ENCODE data around the gene MAOA. TPM values are rescaled to one million over a fixed set of nuclear protein-coding genes. Genes with fewer than 3 reads are reported as not detected.
A peak's percentile ranks its signal among the peaks of the same experiment; 100 is the strongest.

Gene MAOA
- total and polyA plus RNA-seq, 7 donors = 9.7 to 115 (median 22.8) TPM

DNA sequence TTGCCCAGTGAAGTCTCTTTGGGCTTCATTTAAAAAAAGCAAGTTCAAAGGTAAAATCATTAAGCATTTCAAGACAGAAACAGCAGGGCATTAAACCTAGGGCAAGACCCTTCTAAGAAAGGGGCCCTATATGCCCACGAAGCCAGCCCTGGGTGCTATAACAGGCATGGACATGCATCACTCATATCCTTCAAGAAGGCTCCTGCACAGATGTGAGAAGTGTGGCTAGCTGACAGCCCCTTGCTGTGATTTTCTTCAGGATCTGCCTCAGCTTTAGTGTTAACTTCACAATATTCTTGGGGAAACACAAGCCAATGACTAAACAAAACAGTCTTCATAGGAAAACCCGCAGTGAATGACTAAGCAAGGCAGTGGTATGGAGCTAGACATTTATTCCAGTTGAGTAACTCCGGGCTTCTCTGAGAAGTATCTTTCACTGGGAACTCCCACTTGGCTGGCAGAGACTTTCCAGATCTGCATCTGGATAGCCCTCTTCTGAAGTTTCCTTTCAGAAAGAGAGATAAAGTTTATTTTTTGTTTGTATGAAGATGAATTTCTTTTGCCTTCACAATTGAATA is 11.9 kb upstream of the MAOA start:
- H3K9me3 ChIP-seq = no peaks in the 10 kb centered on the region
- intact Hi-C loops (cut with DNase I) = no loop called here
- H3K27ac ChIP-seq = no peak overlapping the region
- WGBS, 3 donors = 60 to 68% (median 61%) methylated on average over 3 of the region's 3 CpGs
- no peaks in the 10 kb centered on the region for H3K36me3 ChIP-seq (ENCODE audit: insufficient read depth in 1 of 2, low read depth in 1 of 2)
- DNase-seq (no peak), ATAC-seq (no peak)
- no peak for TF ChIP-seq CTCF (IDR thresholded peaks at IDR 0.05)
- H3K4me1 ChIP-seq = no peaks in the 10 kb centered on the region
- H3K27me3 ChIP-seq (ENCODE audit: insufficient read depth in 3 of 3, low read length in 2 of 3) = peaks cover 0 to 10% (median 0%) of the 10 kb centered on the region in 3 donors
- no peak overlapping the region for H3K4me3 ChIP-seq

DNA sequence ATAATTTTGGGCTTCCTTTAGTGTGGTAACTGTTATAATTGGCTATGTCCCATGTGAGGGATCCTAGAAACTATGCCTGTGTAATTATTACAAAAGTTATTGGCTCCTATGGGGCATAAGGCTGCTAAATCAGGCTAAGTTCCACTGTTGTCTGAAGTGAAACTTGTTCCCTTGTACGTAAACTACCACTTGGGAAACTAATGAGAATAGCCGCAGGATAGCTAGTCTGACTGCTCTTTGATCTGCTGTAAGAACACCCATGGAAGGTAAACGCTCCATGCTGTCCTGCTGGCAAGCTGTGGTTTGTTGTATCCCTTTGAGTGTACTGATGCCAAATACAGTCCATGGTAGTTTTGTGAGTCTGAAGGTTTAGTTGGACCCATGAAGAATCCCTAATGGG is 9.3 kb upstream of the MAOA start:
- H3K4me1 ChIP-seq = no peaks in the 10 kb centered on the region
- H3K36me3 ChIP-seq (ENCODE audit: insufficient read depth in 1 of 2, low read depth in 1 of 2) = no peaks in the 10 kb centered on the region
- 48 to 74% (median 65%) methylated on average over 3 of the region's 3 CpGs for WGBS, 3 donors
- H3K27ac ChIP-seq = no peak overlapping the region
- no peak overlapping the region for H3K4me3 ChIP-seq
- no peak for DNase-seq
- no peaks in the 10 kb centered on the region for H3K9me3 ChIP-seq
- peaks cover 0 to under 1% (median 0%) of the 10 kb centered on the region in 3 donors for H3K27me3 ChIP-seq (ENCODE audit: insufficient read depth in 3 of 3, low read length in 2 of 3)
- ATAC-seq = no peak
- TF ChIP-seq CTCF (IDR thresholded peaks at IDR 0.05) = no peak
- intact Hi-C loops (cut with DNase I) = no loop called here

GRCh38 chrX:43654431-43655150 is 1.5 kb upstream of the MAOA start:
- Histone ChIP-seq H3K36me3 (ENCODE audit: insufficient read depth in 1 of 2, low read depth in 1 of 2) (no peaks in the 10 kb centered on the region), H3K27me3 (ENCODE audit: insufficient read depth in 3 of 3, low read length in 2 of 3) (peaks cover 0 to 11% (median 0%) of the 10 kb centered on the region in 3 donors), H3K27ac (peak overlapping the region; percentile 77), H3K9me3 (no peaks in the 10 kb centered on the region), H3K4me3 (peak overlapping the region; percentile 74), H3K4me1 (no peaks in the 10 kb centered on the region)
- 1 to 32% (median 1%) methylated on average over 15 to 44 of the region's 57 CpGs for WGBS, 3 donors
- DNase-seq (peak; percentile 93 to 96), ATAC-seq (peak; percentile 95 to 98 (median 98))
- peak; percentile 22 for TF ChIP-seq CTCF (IDR thresholded peaks at IDR 0.05)
- intact Hi-C loops (cut with DNase I) = loop anchor here (5.0 to 10.0 kb wide), 3 partner anchors 50 to 93 kb away; no protein-coding TSS in a partner anchor

GRCh38 chrX:43655151-43656004 is 721 bp upstream of the MAOA start:
- peak; percentile 43 to 69 for DNase-seq
- Histone ChIP-seq H3K27ac (peak overlapping the region; percentile 77), H3K27me3 (ENCODE audit: insufficient read depth in 3 of 3, low read length in 2 of 3) (peaks cover 0 to 13% (median 0%) of the 10 kb centered on the region in 3 donors), H3K4me1 (no peaks in the 10 kb centered on the region), H3K4me3 (peak overlapping the region; percentile 74), H3K36me3 (ENCODE audit: insufficient read depth in 1 of 2, low read depth in 1 of 2) (no peaks in the 10 kb centered on the region), H3K9me3 (no peaks in the 10 kb centered on the region)
- intact Hi-C loops (cut with DNase I) = loop anchor here (5.0 to 10.0 kb wide), 3 partner anchors 49 to 92 kb away; no protein-coding TSS in a partner anchor
- 1 to 33% (median 1%) methylated on average over 36 to 51 of the region's 51 CpGs for WGBS, 3 donors
- peak; percentile 46 to 69 (median 49) for ATAC-seq
- no peak for TF ChIP-seq CTCF (IDR thresholded peaks at IDR 0.05)

Measured in psoas muscle (tissue), 8 donors.